GM12878 (cell line): ENCODE results near the gene TSPAN10.

ENCODE experiments used
- CEBPZ ChIP-seq: fragments of 150-350 bp; IDR thresholded peaks from 2 replicates; pipeline ENCODE4 v1.6.1; 2016; ENCODE audit warnings: low read depth, low read length
- CTCF ChIP-seq, 3 experiments: IDR thresholded peaks in 2 of 3; conservative IDR thresholded peaks in 1 of 3; 2 replicates each; pipeline ENCODE4 v1.5.1; 2011; ENCODE audit warnings: low read depth in 3 of 3, low read length in 3 of 3, mild to moderate bottlenecking in 3 of 3, control low read depth in 2 of 3, moderate library complexity in 2 of 3, inconsistent platforms in 1 of 3, mixed read lengths in 1 of 3; ENCODE audit not compliant: control insufficient read depth in 2 of 3, insufficient read depth in 1 of 3; ENCODE audit errors: extremely low read depth in 1 of 3
- E4F1 ChIP-seq: fragments of 450-650 bp; IDR thresholded peaks from 2 replicates; pipeline ENCODE4 v1.6.1; 2018; ENCODE audit warnings: borderline replicate concordance, mild to moderate bottlenecking; ENCODE audit not compliant: partially characterized antibody
- ESRRA ChIP-seq: IDR thresholded peaks from 2 replicates; pipeline ENCODE4 v1.6.1; 2012; ENCODE audit warnings: mild to moderate bottlenecking, low read length, improper control_type of control experiment
- EZH2 ChIP-seq: IDR thresholded peaks from 2 replicates; pipeline ENCODE4 v1.6.1; 2012; ENCODE audit warnings: low read depth, mild to moderate bottlenecking, control low read depth, inconsistent platforms, low read length, borderline replicate concordance; ENCODE audit not compliant: control insufficient read depth
- HDAC6 ChIP-seq: fragments of 200-600 bp; sonication (generic); IDR thresholded peaks from one replicate; pipeline ENCODE4 v1.8.0; 2017; ENCODE audit warnings: antibody characterized with exemption; ENCODE audit not compliant: unreplicated experiment
- IRF4 ChIP-seq: IDR thresholded peaks from 2 replicates; pipeline ENCODE4 v1.6.1; 2011; ENCODE audit warnings: low read depth, low read length
- NFIC ChIP-seq: IDR thresholded peaks from 2 replicates; pipeline ENCODE4 v1.6.1; 2012; ENCODE audit warnings: low read depth, mild to moderate bottlenecking, inconsistent platforms, low read length, moderate library complexity

GRCh38 chr17:81593105-81593871 is 43.7 kb upstream of the TSPAN10 start:
- TF ChIP-seq IRF4 (no peak), CTCF (IDR thresholded peaks at IDR 0.05 in 2 of 3, conservative IDR thresholded peaks at IDR 0.05 in 1 of 3; ENCODE audit: control insufficient read depth in 2 of 3, extremely low read depth in 1 of 3, insufficient read depth in 1 of 3, low read depth in 3 of 3, low read length in 3 of 3) (no peak), HDAC6 (no peak), NFIC (no peak), EZH2 (no peak), CEBPZ (no peak), E4F1 (no peak), ESRRA (no peak)
